ENCODE measurements around the gene OPCML.

Gene OPCML

DNA sequence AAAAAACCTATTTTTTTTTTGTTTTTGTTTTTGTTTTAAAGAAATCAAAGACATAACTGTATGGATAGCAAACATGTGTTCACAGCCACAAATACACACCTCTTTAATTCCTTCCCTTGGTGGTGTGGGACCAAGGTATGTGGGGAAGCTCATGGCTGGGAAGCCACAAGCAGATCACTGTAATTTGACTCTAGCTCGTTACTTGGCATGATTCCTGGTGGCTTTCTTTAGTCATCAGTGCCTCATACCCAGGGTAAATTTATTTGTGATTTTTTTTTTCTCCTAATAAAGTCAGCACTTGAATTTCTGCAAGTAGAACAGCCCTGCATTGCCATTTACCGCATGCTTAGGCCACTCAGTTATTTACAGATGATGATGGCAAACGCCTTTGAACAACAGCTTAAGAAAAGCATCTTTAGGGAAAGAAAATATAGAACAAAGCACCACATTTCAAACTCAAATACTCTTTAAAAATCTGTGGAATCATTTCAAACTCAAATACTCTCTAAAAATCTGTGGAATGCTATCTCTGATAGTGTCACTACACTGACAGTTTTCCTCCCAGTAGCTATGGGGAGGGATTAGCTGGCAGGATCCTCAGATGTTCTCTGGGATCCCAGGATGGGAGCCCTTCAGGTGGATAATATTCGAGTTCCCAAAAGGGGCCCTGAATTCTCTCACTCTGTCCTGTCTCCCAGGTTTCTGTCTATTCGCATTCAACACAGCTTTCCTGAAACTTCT lies 687.2 kb downstream of the OPCML start:
- DNase-seq (ENCODE audit: low read depth in 1 of 2, low spot score in 1 of 2) = no peak
- in situ Hi-C loops (cut with HindIII; ENCODE audit: low pct_unique_long_range_greater_than_20kb, low sequenced_read_pairs) = no loop called here
- TF ChIP-seq JUND (IDR thresholded peaks at IDR 0.05; ENCODE audit: low read depth) = no peak

DNA sequence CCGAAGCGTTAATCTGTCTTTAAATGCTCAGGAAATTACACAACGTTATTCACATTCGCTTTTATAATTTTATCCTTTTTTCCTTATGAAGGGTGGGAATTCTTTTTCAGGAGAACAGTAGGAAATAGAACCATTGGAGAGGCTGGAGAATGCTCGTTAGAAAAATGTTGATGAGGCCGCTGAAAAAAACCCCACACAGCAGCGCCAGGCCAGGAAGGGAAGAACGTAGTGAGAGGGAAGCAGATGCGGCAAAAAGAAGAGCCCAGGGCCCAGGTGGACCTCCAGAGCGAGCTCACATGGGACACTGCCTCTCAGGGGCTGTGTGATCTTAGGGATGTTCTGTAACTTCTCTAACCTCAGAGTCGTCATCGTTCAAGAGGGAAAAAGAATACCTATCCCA lies 691.6 kb downstream of the OPCML start:
- no peak for DNase-seq (ENCODE audit: low read depth in 1 of 2, low spot score in 1 of 2)
- in situ Hi-C loops (cut with HindIII; ENCODE audit: low pct_unique_long_range_greater_than_20kb, low sequenced_read_pairs) = no loop called here
- TF ChIP-seq JUND (IDR thresholded peaks at IDR 0.05; ENCODE audit: low read depth) = no peak

DNA sequence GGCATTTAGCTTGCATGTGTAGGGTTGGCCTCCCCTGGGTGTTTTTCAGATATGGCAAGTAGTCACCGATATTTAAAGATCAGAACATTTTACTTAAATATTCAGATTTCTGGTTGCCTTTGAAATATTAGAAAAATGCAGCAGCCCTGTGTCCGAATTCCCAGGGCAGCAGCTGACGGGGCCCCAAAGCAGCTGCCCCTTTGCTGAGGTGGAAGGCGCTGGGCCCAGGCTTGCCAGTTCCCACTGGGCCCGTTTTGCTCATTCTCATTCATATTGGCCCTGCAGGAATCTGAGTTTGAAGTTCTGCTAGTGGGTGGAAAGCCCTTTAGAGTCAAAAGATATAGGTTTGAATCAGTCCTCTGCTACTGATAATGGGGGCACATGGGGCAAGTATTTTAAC lies 692.1 kb downstream of the OPCML start:
- no peak for DNase-seq (ENCODE audit: low read depth in 1 of 2, low spot score in 1 of 2)
- in situ Hi-C loops (cut with HindIII; ENCODE audit: low pct_unique_long_range_greater_than_20kb, low sequenced_read_pairs) = no loop called here
- no peak for TF ChIP-seq JUND (IDR thresholded peaks at IDR 0.05; ENCODE audit: low read depth)

DNA sequence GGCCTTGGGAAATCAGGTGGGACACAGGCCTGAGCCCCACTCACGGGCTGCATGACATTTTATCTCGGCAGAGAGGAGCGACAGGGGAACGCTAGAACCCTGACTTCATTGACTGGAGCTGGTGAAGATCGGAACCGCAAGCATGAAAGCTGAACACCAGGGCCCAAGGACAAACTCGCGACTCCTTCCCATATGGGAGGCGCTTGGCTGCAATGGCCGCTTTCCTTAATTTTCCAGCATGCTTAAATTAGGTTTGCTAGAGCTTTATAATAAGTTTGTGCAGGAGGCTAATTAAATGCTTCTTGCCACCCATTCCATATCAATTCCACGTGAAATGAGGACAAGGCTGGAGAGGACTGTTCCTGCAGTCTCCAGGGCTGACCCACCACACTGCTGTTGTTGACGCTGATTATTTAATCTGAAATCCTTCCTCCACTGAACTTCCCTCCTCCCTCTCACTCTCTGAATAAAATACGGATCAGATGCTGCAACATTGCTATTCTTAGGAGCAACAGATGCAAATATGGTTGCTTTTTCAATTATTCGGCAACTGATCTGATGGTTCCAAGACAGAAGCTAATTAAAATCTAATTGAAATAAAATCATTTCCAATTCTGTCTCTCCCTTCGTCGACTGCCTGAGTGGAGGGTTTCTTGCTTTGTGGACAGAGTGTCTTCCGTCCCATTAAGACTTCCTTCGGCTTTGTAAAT lies 692.9 kb downstream of the OPCML start:
- in situ Hi-C loops (cut with HindIII; ENCODE audit: low pct_unique_long_range_greater_than_20kb, low sequenced_read_pairs) = no loop called here
- no peak for DNase-seq (ENCODE audit: low read depth in 1 of 2, low spot score in 1 of 2)
- no peak for TF ChIP-seq JUND (IDR thresholded peaks at IDR 0.05; ENCODE audit: low read depth)

DNA sequence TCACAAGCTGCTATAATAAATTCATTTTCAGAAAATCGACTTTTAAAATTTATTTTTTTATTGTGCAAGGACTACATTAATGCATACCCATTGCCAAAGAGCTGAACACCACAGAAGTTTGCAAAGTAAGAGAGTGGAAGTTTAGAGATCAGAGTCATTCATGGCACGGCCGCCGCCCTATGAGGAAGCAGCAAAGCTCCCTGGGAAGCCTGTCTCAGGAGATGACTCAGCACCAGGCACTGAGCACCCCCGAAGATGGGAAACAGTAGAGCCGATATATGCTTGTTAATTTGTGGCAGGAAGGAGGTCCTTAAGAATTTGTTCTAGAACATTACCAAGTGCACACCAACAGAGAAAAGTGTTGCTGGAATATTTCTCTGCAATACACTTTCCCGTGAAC lies 693.7 kb downstream of the OPCML start:
- in situ Hi-C loops (cut with HindIII; ENCODE audit: low pct_unique_long_range_greater_than_20kb, low sequenced_read_pairs) = no loop called here
- no peak for TF ChIP-seq JUND (IDR thresholded peaks at IDR 0.05; ENCODE audit: low read depth)
- DNase-seq (ENCODE audit: low read depth in 1 of 2, low spot score in 1 of 2) = no peak

DNA sequence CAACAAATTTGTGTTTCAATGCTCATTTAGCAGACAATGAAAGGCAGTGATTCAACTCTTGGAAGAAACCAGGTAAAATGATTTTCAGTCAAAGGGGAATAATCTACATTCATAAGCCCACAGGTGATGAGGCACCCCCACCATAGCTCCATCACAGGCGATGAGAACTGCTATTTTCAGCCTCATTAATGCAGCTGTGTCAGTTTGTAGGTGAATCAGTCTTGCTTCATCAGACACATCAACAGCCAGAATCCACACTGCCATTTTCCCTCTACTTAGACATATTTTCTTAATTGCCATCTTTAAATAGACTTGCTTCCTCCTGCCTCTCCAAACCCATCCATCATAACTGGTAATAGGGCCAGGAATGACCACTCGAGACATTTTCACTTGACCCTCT lies 701.0 kb downstream of the OPCML start:
- DNase-seq (ENCODE audit: low read depth in 1 of 2, low spot score in 1 of 2) = no peak
- in situ Hi-C loops (cut with HindIII; ENCODE audit: low pct_unique_long_range_greater_than_20kb, low sequenced_read_pairs) = no loop called here
- TF ChIP-seq JUND (IDR thresholded peaks at IDR 0.05; ENCODE audit: low read depth) = no peak

DNA sequence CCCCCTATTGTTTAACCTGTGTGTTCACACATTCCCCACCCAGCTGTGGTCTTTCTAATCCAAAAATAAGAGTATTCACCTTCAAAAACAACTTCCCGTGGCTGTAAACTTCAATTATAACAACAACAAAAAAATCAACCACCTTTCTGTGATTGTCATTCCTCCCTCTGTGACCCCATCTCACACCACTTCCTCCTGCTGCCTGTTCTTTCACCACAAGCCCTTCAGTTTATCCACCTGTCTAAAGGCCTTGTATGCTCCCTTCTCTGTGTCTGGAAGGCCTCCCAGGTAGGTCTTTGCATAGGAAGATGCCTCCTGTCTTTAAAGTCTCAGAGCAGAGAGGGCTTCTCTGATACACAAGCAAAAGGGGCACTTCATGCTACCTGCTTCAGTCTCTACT lies 707.7 kb downstream of the OPCML start:
- no peak for DNase-seq (ENCODE audit: low read depth in 1 of 2, low spot score in 1 of 2)
- in situ Hi-C loops (cut with HindIII; ENCODE audit: low pct_unique_long_range_greater_than_20kb, low sequenced_read_pairs) = no loop called here
- TF ChIP-seq JUND (IDR thresholded peaks at IDR 0.05; ENCODE audit: low read depth) = no peak

DNA sequence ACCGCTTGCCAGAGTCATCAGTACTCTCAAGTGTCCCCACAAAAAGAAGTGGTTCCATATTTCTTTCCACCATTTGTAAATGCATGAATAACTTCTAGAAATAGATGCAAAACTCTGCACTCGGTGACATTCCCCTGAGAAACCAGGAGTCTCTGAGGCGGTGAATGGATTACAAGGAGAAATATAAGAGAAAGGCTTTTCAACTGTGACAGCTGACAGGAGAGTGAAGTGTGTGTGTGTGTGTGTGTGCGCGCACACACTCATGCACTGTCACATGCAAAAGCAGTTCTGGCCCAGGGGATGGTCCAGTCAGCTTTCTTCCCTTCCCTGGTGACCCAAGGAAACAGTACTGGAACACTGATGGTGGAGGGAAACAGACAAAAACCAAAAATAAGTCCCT lies 710.0 kb downstream of the OPCML start:
- DNase-seq (ENCODE audit: low read depth in 1 of 2, low spot score in 1 of 2) = no peak
- in situ Hi-C loops (cut with HindIII; ENCODE audit: low pct_unique_long_range_greater_than_20kb, low sequenced_read_pairs) = no loop called here
- no peak for TF ChIP-seq JUND (IDR thresholded peaks at IDR 0.05; ENCODE audit: low read depth)

DNA sequence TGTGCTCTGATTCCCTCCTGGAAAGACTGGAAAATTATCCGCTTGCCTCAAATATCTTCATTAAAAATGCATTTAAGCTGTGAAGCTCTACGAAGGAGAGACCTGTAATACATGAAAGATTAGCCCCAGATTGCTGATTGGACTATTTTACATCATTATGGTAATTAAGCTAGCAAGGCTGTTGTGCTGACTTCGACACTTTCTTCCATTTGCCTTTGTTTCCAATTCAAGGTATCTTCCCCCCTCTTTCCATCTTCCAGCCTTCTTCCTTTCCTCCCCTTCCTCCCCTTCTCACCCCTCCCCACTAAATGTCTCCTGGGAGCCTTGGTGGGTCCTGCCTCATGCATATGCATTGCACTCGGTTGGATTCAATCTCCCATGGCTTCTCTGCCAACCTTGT lies 710.8 kb downstream of the OPCML start:
- DNase-seq (ENCODE audit: low read depth in 1 of 2, low spot score in 1 of 2) = no peak
- no peak for TF ChIP-seq JUND (IDR thresholded peaks at IDR 0.05; ENCODE audit: low read depth)
- in situ Hi-C loops (cut with HindIII; ENCODE audit: low pct_unique_long_range_greater_than_20kb, low sequenced_read_pairs) = no loop called here

DNA sequence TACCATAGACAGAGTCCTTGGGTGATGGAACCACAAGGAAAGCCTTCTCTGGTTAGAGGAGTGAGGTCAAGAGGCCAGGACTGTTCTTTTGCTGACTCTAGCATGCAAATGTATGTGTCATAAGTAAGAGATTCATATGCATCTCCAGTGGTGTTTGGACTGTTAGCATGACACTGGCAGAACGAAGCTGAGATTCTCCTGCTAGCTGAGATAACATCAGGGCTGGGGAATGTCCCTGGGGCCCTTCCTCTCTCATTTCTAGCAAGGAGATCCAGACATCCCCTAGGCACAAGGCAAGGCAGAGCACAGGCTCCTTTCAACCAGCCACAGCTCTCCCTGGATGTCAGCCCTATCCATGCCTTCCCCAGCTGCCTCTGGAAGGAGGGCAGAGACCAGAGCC lies 711.3 kb downstream of the OPCML start:
- TF ChIP-seq JUND (IDR thresholded peaks at IDR 0.05; ENCODE audit: low read depth) = no peak
- no peak for DNase-seq (ENCODE audit: low read depth in 1 of 2, low spot score in 1 of 2)
- in situ Hi-C loops (cut with HindIII; ENCODE audit: low pct_unique_long_range_greater_than_20kb, low sequenced_read_pairs) = no loop called here

DNA sequence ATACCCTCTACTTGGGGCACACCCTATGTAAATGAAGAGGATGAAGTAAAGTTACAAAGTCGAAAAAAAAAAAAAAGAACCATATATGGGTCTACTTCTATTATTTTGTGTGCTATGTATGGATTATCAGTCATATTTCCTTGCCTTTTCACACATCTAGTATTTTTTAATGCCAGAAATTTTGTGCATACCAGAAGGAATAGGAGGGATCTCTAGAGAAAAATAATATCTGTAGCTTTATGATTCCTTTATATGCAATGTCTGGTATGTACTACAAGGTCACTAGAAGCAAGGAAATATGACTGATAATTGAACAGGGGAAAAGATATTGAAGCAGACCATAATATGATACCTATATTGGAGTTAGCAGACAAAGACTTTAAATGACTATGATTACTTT lies 713.4 kb downstream of the OPCML start:
- in situ Hi-C loops (cut with HindIII; ENCODE audit: low pct_unique_long_range_greater_than_20kb, low sequenced_read_pairs) = no loop called here

DNA sequence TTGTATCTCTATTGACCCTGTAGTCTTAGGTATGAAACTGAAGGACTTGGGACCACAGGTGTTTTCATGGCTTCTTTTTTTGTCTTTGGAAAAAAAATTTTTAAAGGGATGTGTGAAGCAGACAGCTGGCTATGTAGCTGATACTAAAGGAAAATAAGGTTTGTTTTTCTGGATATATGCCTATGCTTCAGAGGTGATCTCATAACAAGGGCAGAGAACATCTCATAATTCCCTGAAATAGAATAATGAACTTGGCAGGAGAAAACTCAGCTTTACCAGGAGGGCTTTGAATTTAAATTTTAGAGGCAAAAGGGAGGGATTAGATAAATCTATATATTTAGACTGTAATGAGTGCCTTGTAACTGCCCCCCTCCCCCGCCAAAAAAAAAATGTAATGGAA lies 714.9 kb downstream of the OPCML start:
- TF ChIP-seq JUND (IDR thresholded peaks at IDR 0.05; ENCODE audit: low read depth) = no peak
- no peak for DNase-seq (ENCODE audit: low read depth in 1 of 2, low spot score in 1 of 2)
- in situ Hi-C loops (cut with HindIII; ENCODE audit: low pct_unique_long_range_greater_than_20kb, low sequenced_read_pairs) = no loop called here

More for the DNA sequence above, 713.4 kb downstream of the OPCML start:
- no peak for DNase-seq (ENCODE audit: low read depth in 1 of 2, low spot score in 1 of 2)
- TF ChIP-seq JUND (IDR thresholded peaks at IDR 0.05; ENCODE audit: low read depth) = no peak

DNA sequence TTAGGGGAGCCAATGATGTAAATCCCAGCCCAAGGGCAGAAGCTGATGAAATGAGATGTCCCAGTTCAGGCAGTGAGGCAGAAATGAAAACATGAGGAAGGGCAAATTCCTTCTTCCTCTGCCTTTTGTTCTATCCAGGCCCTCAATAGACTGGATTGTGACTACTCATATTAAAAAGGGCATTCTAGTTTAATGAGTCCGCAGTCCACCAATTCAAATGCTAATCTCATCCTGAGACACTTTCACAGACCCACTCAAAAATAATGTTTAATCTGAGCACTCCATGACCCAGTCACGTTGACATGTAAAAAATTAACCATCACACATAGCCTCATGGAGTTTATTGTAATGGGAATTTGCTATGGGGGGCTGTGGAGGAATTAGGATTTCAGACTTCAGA lies 717.9 kb downstream of the OPCML start:
- TF ChIP-seq JUND (IDR thresholded peaks at IDR 0.05; ENCODE audit: low read depth) = no peak
- in situ Hi-C loops (cut with HindIII; ENCODE audit: low pct_unique_long_range_greater_than_20kb, low sequenced_read_pairs) = no loop called here
- DNase-seq (ENCODE audit: low read depth in 1 of 2, low spot score in 1 of 2) = no peak
